ENCODE measurements around the gene WDR33.
A peak's percentile ranks its signal among the peaks of the same experiment; 100 is the strongest.

Gene WDR33

DNA sequence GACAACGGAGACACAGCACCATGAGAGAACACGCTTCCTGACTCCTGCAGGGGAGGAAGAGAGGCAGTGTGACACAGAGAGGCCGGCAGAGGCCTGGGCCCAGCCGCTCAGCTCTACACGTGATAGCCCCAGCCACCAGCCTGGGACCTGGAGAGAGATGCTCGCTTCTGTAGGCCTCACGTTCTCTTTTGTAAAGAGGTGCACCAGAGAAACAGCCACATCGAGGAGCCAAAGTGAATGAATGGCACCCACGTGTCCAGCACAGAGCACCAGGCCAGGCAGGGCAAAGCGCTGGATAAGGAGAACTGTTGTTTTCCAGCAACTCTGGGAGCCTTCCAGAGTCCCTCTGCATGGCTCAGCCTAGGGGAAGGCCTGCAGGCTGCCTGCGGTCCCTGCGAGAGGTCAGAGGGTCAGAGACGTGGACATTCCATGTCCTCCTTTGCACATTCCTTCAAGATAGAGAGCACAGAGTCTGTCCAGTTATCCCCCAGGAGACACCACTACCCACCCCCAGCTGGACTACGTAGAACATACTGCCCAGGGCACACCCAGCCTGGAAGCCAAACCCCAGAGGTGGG, 149.8 kb downstream of the WDR33 start:
- no peak overlapping the region for H3K4me3 ChIP-seq (ENCODE audit: low read depth, low read length)
- TF ChIP-seq CTCF (conservative IDR thresholded peaks at IDR 0.05; ENCODE audit: low read depth, low read length), result no peak
- DNase-seq (ENCODE audit: low read depth), result peak; percentile 49

DNA sequence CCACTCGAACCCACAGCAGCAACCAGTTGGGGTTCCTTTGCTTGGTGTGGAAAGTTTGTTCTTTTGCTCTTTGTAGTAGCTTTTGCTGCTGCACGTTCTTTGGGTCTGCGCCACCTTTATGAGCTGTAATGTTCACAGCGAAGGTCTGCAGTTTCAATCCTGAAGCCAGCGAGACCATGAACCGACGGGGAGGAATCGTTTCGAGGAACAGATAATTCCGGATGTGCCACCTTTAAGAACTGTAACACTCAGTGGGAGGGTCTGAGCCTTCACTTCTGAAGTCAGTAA, 150.7 kb downstream of the WDR33 start:
- no peak for TF ChIP-seq CTCF (conservative IDR thresholded peaks at IDR 0.05; ENCODE audit: low read depth, low read length)
- no peak for DNase-seq (ENCODE audit: low read depth)
- H3K4me3 ChIP-seq (ENCODE audit: low read depth, low read length), result no peak overlapping the region

DNA sequence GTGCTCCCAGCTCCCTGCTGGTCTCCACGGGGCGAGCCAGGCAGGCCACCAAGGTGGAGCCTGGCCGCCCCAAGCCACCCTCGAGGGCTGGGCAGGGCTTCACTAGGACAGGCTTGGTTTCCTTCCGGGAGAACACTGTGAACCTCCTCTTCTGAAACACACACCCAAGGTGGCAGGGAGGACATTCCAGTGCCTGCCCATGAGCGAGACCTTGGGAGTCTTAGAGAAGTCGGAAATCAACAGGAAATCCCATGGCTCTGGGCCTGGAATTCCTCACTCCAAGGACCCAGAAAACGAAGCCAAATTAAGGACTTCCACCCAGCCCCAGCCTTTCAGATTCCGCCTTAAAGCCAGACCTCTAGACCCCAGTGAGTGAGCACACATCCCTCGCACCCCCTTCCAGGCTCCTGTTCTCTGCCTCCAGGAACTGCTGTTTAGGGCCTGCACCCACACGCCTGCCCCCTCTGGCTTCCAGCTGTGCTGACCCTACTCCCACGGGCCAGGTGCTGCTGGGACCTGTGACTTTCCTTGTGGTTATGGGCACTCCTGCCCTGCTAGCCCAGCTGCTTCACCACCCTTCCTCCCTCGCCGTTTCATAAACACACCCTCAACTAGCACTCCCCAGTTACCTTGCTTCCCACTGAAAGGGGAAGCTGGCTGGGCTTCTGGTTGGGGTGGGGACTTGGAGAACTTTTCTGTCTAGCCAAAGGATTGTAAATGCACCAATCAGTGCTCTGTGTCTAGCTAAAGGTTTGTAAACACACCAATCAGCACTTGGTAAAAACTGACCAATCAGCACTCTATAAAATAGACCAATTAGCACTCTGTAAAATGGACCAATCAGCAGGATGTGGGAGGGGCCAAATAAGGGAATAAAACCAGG, 151.3 kb downstream of the WDR33 start:
- TF ChIP-seq CTCF (conservative IDR thresholded peaks at IDR 0.05; ENCODE audit: low read depth, low read length), result no peak
- H3K4me3 ChIP-seq (ENCODE audit: low read depth, low read length), result no peak overlapping the region
- no peak for DNase-seq (ENCODE audit: low read depth)

DNA sequence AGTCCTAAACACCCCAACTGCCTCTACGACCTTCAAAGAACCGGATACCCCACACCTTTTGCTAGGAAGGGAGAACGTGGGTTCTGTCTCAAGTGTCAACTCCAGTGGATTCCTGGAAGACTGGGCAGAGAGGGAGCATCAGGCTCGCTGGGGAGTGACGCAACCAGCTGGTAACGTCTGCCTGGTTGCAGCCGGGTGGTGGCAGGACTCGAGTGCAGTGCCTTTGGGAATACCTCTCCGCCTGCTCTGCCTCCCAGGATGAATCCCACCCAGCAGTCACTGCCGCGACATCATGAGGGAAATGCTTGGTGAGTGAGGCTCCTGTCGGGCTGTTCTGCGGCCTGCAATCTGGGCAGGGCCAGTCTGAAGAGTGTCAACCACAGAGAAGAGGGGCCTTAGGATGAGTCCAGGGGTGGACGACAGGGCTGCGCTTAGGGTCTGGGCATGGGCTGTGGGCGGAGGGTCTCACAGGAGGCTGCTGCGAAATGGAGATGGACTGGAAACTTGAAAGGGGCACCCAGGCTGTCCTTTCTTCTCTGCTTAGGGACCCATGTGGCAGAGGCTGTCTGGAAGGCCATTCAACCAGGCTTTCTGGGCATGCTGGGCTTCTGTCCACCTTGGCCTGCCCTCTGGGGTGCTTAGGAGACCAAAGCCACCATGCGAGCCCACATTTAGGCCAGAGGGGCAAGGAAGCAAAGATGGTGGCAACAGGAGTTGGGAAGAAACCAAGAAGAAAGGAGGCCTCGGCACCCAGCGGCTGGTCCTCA, 152.1 kb downstream of the WDR33 start:
- no peak for TF ChIP-seq CTCF (conservative IDR thresholded peaks at IDR 0.05; ENCODE audit: low read depth, low read length)
- DNase-seq (ENCODE audit: low read depth), result no peak
- no peak overlapping the region for H3K4me3 ChIP-seq (ENCODE audit: low read depth, low read length)

DNA sequence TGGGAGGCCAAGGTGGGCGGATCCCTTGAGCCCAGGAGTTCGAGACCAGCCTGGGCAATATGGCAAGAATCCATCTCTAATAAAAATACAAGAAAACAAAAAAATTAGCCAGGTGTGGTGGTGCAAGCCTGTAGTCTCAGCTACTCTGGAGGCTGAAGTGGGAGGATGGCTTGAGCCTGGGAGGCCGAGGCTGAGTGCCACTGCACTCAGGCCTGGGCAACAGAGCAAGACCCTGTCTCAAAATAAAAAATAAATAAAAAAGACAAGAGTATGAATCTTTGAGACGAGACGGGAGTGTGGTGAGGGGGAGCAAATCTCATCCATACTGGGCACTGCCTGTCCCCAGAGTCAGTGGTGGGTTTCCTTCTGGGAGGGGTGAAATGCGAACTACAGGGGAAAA, 152.8 kb downstream of the WDR33 start:
- TF ChIP-seq CTCF (conservative IDR thresholded peaks at IDR 0.05; ENCODE audit: low read depth, low read length), result no peak
- H3K4me3 ChIP-seq (ENCODE audit: low read depth, low read length), result no peak overlapping the region
- no peak for DNase-seq (ENCODE audit: low read depth)

DNA sequence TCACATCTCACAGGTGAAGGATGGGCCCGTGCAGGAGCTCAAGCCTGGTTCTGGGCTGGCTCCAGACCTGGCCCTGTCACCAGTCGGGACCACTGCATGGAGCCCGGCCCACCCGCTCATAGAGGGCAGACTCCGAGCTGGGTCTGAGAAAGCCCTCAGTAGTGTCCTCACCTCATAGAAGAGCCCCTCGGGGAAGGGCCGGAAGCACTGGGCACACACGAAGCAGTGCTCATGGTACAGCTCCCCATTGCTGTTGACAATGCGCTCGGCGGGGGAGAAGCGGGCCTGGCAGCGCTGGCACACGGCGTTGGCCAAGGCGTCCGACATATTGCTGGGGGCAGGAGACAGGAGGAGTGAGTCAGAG, 153.8 kb downstream of the WDR33 start:
- no peak overlapping the region for H3K4me3 ChIP-seq (ENCODE audit: low read depth, low read length)
- no peak for TF ChIP-seq CTCF (conservative IDR thresholded peaks at IDR 0.05; ENCODE audit: low read depth, low read length)
- DNase-seq (ENCODE audit: low read depth), result no peak

Measured in choroid plexus epithelial cell (primary cell).